ENCODE data around the gene GPANK1. TPM values are rescaled to one million over a fixed set of nuclear protein-coding genes. Genes with fewer than 3 reads are reported as not detected.

Gene GPANK1
- total RNA-seq, 1 experiment from 2014 or later = 33.3 TPM

- Histone ChIP-seq H3K4me3 (ENCODE audit: insufficient read depth, low read depth, low read length) (no peak overlapping the region), H3K27me3 (ENCODE audit: control insufficient read depth, insufficient read depth, low read length) (no peaks in the 10 kb centered on the region), H3K36me3 (replicated peaks; ENCODE audit: control insufficient read depth, insufficient read depth, low read length) (no peaks in the 10 kb centered on the region)
- DNase-seq = no peak
These were observed 50.6 kb downstream of the GPANK1 start for GRCh38 chr6:31614075-31614619.

Other genes starting within 250 kb of the GPANK1 start
- gene MICB, start 166.9 kb downstream of the GPANK1 start, total RNA-seq (2014; rRNA removed; shearing (Covaris generic)) = 50.3 and 55.4 TPM in 2 replicates
- gene MCCD1, start 136.0 kb downstream of the GPANK1 start, total RNA-seq (2014; rRNA removed; shearing (Covaris generic)) = not detected in 2 replicates
- 787 and 872 TPM in 2 replicates for gene DDX39B, start 123.0 kb downstream of the GPANK1 start, total RNA-seq (2014; rRNA removed; shearing (Covaris generic))
- gene ATP6V1G2, start 118.4 kb downstream of the GPANK1 start, total RNA-seq (2014; rRNA removed; shearing (Covaris generic)) = 3.5 and 7.0 TPM in 2 replicates
- gene NFKBIL1, start 117.4 kb downstream of the GPANK1 start, total RNA-seq (2014; rRNA removed; shearing (Covaris generic)) = 33.2 and 34.2 TPM in 2 replicates
- gene LTA, start 92.7 kb downstream of the GPANK1 start, total RNA-seq (2014; rRNA removed; shearing (Covaris generic)) = 0.44 TPM in 1 of 2 replicates, not detected in the other
- gene TNF, start 89.4 kb downstream of the GPANK1 start, total RNA-seq (2014; rRNA removed; shearing (Covaris generic)) = not detected in 2 replicates
- 0.35 TPM in 1 of 2 replicates, not detected in the other for gene LTB, start 82.6 kb downstream of the GPANK1 start, total RNA-seq (2014; rRNA removed; shearing (Covaris generic))
- not detected in 2 replicates for gene LST1, start 78.7 kb downstream of the GPANK1 start, total RNA-seq (2014; rRNA removed; shearing (Covaris generic))
- gene NCR3, start 72.0 kb downstream of the GPANK1 start, total RNA-seq (2014; rRNA removed; shearing (Covaris generic)) = not detected in 2 replicates
- gene AIF1, start 49.8 kb downstream of the GPANK1 start, total RNA-seq (2014; rRNA removed; shearing (Covaris generic)) = 0.48 and 1.4 TPM in 2 replicates
- gene PRRC2A, start 44.3 kb downstream of the GPANK1 start, total RNA-seq (2014; rRNA removed; shearing (Covaris generic)) = 163 and 176 TPM in 2 replicates
- 320 and 331 TPM in 2 replicates for gene BAG6, start 12.3 kb downstream of the GPANK1 start, total RNA-seq (2014; rRNA removed; shearing (Covaris generic))
- gene APOM, start 9.1 kb downstream of the GPANK1 start, total RNA-seq (2014; rRNA removed; shearing (Covaris generic)) = 3.3 and 4.2 TPM in 2 replicates
- gene C6orf47, start 4.2 kb downstream of the GPANK1 start, total RNA-seq (2014; rRNA removed; shearing (Covaris generic)) = 17.3 and 17.6 TPM in 2 replicates
- 197 and 224 TPM in 2 replicates for gene CSNK2B, start 1.1 kb upstream of the GPANK1 start, total RNA-seq (2014; rRNA removed; shearing (Covaris generic))
- gene LY6G5B, start 5.0 kb upstream of the GPANK1 start, total RNA-seq (2014; rRNA removed; shearing (Covaris generic)) = 2.9 and 4.2 TPM in 2 replicates
- 0.70 and 2.0 TPM in 2 replicates for gene LY6G5C, start 16.1 kb upstream of the GPANK1 start, total RNA-seq (2014; rRNA removed; shearing (Covaris generic))
- gene ABHD16A, start 38.3 kb upstream of the GPANK1 start, total RNA-seq (2014; rRNA removed; shearing (Covaris generic)) = 35.7 and 39.7 TPM in 2 replicates
- gene LY6G6F, start 41.9 kb upstream of the GPANK1 start, total RNA-seq (2014; rRNA removed; shearing (Covaris generic)) = not detected in 2 replicates
- gene LY6G6D, start 50.4 kb upstream of the GPANK1 start, total RNA-seq (2014; rRNA removed; shearing (Covaris generic)) = 2.8 TPM in 1 of 2 replicates, not detected in the other
- gene LY6G6C, start 56.7 kb upstream of the GPANK1 start, total RNA-seq (2014; rRNA removed; shearing (Covaris generic)) = not detected in 2 replicates
- gene MPIG6B, start 58.4 kb upstream of the GPANK1 start, total RNA-seq (2014; rRNA removed; shearing (Covaris generic)) = not detected in 2 replicates
- gene DDAH2, start 64.3 kb upstream of the GPANK1 start, total RNA-seq (2014; rRNA removed; shearing (Covaris generic)) = 83.6 and 99.2 TPM in 2 replicates
- 456 and 621 TPM in 2 replicates for gene CLIC1, start 71.5 kb upstream of the GPANK1 start, total RNA-seq (2014; rRNA removed; shearing (Covaris generic))
- gene MSH5, start 75.0 kb upstream of the GPANK1 start, total RNA-seq (2014; rRNA removed; shearing (Covaris generic)) = 19.5 and 28.4 TPM in 2 replicates
- 1.8 and 7.7 TPM in 2 replicates for gene SAPCD1, start 97.7 kb upstream of the GPANK1 start, total RNA-seq (2014; rRNA removed; shearing (Covaris generic))
- 0.44 and 2.1 TPM in 2 replicates for gene VWA7, start 112.3 kb upstream of the GPANK1 start, total RNA-seq (2014; rRNA removed; shearing (Covaris generic))
- gene VARS1, start 130.8 kb upstream of the GPANK1 start, total RNA-seq (2014; rRNA removed; shearing (Covaris generic)) = 114 and 115 TPM in 2 replicates
- 108 and 150 TPM in 2 replicates for gene LSM2, start 142.0 kb upstream of the GPANK1 start, total RNA-seq (2014; rRNA removed; shearing (Covaris generic))
- gene HSPA1L, start 150.3 kb upstream of the GPANK1 start, total RNA-seq (2014; rRNA removed; shearing (Covaris generic)) = 0.15 and 0.55 TPM in 2 replicates
- gene HSPA1A, start 150.5 kb upstream of the GPANK1 start, total RNA-seq (2014; rRNA removed; shearing (Covaris generic)) = 45.7 and 58.5 TPM in 2 replicates
- 63.3 and 70.4 TPM in 2 replicates for gene HSPA1B, start 162.7 kb upstream of the GPANK1 start, total RNA-seq (2014; rRNA removed; shearing (Covaris generic))
- 56.2 and 58.6 TPM in 2 replicates for gene NEU1, start 197.8 kb upstream of the GPANK1 start, total RNA-seq (2014; rRNA removed; shearing (Covaris generic))
- 0.42 and 0.48 TPM in 2 replicates for gene SLC44A4, start 214.0 kb upstream of the GPANK1 start, total RNA-seq (2014; rRNA removed; shearing (Covaris generic))
- 134 and 136 TPM in 2 replicates for gene EHMT2, start 232.7 kb upstream of the GPANK1 start, total RNA-seq (2014; rRNA removed; shearing (Covaris generic))
- gene ZBTB12, start 237.1 kb upstream of the GPANK1 start, total RNA-seq (2014; rRNA removed; shearing (Covaris generic)) = 7.9 and 8.7 TPM in 2 replicates

Measured in H7 (cell line).